CD4-positive, alpha-beta T cell treated with Interleukin-17A for 4 hours (primary cell): Measurements from ENCODE around the gene PRDM2.
A peak's percentile ranks its signal among the peaks of the same experiment; 100 is the strongest.
"Not testable (repeated sequence)": the region's sequence is repeated elsewhere in the genome, so short reads cannot be mapped to it uniquely, and the experiment has no call there.

Experiments used
- DNase-seq: peaks from one replicate; pipeline ENCODE4 v3.0.0-alpha.2; 2020; ENCODE audit warnings: mixed read lengths

The PRDM2 gene, protein sequence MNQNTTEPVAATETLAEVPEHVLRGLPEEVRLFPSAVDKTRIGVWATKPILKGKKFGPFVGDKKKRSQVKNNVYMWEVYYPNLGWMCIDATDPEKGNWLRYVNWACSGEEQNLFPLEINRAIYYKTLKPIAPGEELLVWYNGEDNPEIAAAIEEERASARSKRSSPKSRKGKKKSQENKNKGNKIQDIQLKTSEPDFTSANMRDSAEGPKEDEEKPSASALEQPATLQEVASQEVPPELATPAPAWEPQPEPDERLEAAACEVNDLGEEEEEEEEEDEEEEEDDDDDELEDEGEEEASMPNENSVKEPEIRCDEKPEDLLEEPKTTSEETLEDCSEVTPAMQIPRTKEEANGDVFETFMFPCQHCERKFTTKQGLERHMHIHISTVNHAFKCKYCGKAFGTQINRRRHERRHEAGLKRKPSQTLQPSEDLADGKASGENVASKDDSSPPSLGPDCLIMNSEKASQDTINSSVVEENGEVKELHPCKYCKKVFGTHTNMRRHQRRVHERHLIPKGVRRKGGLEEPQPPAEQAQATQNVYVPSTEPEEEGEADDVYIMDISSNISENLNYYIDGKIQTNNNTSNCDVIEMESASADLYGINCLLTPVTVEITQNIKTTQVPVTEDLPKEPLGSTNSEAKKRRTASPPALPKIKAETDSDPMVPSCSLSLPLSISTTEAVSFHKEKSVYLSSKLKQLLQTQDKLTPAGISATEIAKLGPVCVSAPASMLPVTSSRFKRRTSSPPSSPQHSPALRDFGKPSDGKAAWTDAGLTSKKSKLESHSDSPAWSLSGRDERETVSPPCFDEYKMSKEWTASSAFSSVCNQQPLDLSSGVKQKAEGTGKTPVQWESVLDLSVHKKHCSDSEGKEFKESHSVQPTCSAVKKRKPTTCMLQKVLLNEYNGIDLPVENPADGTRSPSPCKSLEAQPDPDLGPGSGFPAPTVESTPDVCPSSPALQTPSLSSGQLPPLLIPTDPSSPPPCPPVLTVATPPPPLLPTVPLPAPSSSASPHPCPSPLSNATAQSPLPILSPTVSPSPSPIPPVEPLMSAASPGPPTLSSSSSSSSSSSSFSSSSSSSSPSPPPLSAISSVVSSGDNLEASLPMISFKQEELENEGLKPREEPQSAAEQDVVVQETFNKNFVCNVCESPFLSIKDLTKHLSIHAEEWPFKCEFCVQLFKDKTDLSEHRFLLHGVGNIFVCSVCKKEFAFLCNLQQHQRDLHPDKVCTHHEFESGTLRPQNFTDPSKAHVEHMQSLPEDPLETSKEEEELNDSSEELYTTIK (N-terminal part only)

DNA sequence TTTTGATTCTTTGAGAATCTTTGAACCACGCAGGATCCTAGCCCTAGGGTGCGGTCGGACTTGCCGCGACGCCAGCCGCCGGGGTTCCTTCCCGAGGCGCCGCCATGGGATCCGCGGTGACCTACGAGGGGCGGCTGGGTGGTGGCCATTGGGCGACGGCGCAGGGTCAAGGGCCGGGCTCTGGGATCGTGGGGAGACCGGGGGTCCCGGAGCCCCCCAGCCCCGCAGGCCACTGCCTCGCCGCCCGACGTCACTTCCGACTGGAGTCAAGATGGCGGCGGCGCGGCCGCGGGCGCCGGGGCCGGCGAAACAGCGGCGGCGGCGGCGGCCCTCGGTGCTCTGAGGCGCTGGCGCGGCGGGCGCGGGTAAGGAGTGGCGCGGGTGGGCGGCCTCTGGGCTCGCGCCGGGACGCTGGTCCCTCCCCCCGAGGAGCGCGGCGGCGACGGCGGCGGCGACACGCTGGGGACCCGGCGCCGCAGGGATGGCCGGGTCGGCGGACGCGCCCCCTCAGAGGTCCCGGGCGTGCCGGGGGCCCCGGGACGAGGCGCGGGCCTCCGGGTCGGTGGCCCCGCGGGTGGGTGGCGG is at the start of gene PRDM2:
Gene PRDM2 (plus strand): TSS at position 253 of the 585 bp plus-strand sequence. CDS start 15,418 bp downstream, outside the sequence.
- DNase-seq = peak; percentile 74

DNA sequence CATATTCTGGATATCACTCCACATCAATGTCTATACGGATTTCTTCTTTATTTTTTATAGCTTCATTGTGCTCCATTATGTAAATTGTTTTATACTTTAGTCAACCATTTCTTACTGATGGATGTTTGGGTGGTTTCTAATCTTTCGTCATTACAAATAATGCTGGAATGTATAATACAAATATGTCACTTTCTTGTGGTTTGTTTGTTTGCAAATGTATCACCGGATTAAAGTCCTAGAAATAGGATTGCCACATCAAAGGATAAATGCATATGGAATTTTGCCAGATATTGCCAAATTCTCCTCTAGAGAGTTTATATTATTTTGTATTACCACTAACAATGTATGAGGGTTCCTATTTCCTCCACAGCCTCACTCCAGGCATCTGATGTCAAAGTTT is 48.7 kb upstream of the PRDM2 start:
- no peak for DNase-seq

DNA sequence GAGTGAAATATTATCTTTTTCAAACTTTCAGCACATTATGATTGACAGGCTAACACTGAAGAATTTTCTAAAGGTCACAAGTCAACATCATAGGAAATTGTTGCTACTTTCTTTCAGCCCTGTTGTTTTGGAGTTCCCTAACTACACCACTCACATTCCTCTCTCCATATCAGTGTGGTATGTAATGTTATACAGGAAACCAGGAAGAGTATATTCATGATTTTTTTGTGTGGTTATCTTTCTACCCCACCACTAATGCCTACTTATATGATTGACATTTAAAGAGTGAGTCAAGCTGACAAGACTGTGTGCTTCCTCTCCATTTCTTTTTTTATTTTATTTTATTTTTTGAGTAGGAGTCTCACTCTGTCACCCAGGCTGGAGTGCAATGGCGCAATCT is 47.8 kb upstream of the PRDM2 start:
- no peak for DNase-seq

DNA sequence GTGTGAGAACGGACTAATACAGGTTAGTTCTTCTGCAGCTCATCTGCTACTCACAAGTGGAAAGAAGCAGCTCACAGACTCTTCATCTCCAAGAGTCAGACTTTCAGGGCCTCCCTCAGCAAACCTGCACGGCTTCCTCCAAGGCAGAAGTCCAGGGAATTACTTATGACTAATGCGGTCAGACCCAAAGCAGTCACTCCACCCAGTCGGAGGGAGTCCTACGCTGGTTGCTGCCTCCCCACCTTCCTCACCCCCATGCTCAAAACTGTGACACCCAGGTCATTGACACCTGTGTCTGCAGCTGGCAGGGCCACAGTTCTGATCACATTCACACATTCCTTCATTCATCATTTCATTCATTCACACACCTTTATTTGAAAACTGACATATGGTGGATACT is 38.4 kb upstream of the PRDM2 start:
- no peak for DNase-seq

DNA sequence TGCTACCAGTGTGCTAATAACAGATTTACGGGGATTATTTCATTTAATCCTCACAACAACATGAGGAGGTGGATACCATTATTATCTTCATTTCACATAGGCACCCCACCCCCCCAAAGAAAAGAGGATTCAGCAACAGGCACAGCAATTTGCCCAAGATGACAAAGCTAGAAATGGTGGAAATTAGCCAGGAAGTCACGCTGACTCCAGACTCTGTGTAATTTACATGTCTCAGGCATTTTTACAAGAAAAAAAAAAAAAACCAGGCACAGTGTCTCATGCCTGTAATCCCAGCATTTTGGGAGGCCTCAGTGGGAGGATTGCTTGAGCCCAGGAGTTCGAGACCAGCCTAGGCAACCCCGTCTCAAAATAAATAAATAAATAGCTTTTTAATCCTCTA is 37.5 kb upstream of the PRDM2 start:
- DNase-seq = no peak

DNA sequence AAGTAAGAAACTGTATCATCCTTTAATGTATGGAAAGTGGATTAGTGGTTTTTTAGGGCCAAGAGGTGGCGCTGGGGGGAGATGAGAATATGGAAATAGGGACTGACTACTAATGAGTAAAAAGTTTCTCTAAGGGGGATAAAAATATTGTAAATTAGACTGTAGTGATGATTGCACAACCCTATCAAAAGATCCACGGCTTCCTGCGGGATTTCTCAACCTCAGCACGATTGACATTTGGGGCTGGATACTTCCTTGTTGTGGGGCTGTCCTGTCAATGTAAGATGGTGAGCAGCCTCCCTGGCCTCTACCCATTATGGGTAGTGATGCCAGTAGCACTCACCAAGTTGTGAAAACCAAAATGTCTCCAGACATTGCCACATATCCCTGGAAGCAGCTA is 36.0 kb upstream of the PRDM2 start:
- no peak for DNase-seq

DNA sequence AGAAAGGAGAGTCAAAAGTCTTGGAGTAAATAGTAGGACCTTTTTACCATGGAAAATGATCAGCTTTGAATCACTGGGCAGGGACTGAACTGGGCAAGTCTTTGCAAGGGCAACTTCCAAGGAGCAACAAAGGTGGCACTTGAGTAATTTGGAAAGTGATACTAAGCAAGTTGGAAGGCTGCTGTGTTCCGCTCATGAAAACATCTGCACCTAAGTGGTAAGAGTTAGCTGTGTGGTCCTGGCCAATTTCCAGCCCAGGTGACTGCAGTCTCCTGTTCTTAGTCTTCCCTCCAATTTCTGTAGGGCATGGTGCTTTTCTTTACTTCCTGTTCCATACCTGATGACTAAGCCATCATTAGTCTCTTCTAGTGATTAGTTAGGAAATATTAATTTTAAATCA is 35.5 kb upstream of the PRDM2 start:
- no peak for DNase-seq

DNA sequence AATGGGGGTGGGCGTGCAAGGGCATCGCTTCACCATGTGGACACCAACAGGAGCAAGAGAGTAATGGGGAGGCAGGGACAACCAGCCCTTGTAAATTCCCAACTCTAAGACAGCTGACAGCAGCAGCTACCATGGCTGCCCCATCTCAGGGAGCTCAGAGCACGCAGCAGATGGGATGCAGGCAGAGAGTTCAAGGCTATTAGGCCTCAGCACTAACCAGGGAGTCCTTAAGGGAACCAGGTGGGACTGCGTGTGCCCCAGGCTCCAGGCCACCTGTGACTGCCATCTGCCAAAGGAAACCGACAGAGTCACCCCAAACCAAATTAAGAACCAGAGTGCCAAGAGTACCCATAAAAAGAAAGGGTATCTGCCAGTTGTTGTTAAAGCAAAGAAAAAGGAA is 33.7 kb upstream of the PRDM2 start:
- DNase-seq = no peak

DNA sequence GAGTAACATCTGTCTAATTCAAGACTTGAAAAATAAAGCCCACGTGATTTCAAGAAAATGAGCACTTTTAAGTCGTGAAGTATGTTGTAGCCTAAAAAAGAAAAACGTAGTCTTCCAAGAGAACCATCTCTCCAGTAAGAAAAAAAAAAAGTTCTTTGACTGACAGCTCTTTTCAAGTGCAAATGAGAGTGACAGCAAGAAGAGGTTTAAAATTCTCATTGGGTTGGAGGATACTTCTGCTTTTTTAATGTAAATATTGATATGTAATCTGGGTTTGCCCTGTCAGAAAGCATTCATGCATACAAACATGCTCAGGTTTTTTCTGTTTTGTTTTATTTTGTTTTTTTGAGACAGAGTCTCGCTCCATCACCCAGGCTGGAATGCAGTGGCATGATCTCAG is 32.3 kb upstream of the PRDM2 start:
- DNase-seq = no peak

DNA sequence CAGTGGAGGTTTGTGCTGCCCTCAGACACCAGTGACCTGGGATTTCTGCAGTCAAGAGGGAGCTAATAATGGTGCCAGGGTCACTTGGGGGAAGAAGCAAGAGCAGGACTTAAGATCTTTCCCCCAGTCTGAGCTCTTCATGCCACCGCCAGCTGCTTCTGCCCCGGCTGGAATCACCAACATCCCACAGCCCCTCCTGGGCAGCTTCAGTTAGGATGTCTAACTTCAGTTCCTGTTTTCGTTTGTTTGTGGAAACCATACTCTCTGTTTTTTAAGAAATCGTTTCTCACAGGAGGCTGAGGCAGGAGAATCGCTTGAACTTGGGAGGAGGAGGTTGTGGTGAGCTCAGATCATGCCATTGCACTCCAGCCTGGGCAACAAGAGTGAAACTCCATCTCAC is 25.6 kb upstream of the PRDM2 start:
- DNase-seq = no peak

DNA sequence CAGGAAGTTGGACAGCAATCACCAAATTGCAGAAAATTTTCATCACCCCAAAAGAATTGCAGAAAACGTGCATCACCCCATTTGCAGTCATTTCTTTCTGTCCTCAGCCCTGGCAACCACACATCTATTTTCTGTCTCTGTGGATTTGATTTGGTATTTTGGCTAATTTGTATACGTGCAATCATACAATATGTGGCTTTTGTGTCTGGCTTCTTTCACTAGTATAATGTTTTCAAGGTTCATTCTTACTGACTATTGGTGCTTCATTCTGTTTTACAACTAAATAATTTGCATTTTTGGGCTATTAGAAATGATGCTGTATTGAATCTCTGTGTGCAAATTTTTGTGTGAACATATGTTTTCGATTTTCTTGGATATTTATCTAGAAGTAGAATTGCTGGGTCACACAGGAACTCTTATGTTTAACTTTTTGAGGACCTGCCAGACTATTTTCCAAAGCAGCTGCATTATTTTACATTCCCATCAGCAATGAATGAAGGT is 24.8 kb upstream of the PRDM2 start:
- DNase-seq = no peak

DNA sequence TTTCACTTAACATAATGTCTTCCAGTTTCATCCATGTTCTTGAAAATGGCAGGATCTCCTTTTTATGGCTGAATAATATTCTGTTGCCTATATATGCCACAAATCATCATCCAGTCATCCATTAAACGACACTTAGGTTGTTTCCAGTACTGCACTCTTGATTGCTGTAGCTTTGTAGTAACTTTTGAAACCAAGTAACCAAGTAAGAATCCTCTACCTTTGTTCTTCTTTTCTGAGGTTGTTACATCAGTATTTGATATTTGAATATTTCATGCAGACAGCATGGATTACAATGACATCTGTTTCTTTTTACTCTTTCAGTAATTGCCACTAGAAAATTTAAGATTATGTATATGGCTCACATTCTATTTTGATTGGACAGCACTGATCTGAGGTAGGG is 22.1 kb upstream of the PRDM2 start:
- DNase-seq = no peak

DNA sequence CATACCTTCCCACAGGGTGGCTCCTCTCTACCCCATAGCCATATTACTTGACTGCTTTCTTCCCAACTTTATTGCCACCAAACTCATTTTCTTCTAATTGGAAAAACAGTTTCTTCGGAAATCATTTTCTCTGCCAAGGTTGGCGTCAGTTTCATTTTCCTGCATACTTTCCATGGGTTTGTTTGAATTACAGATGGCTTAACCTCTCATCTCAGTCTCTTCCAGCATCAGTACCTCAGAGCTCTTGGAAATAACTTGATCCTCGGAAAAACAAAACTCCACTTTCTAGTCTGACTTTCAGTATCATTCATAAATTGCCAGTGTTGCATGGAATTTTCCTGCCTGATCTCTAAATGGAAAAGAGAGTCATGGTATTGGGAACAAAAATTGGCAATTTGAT is 20.3 kb upstream of the PRDM2 start:
- DNase-seq = no peak

DNA sequence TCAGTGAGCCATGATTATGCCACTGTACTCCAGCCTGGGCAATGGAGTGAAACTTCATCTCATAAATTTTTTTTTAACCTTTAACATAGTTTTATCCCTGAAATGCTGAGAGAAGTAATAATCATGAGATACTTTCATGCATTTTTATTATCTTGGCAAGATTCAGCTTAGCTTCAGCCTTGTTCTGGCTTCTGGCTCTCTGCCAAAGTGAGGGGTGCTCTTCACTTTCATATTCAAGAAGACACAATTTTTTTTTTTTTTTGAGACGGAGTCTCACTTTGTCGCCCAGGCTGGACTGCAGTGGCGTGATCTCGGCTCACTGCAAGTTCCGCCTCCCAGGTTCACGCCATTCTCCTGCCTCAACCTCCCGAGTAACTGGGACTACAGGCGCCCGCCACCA is 19.4 kb upstream of the PRDM2 start:
- not testable (repeated sequence) for DNase-seq

DNA sequence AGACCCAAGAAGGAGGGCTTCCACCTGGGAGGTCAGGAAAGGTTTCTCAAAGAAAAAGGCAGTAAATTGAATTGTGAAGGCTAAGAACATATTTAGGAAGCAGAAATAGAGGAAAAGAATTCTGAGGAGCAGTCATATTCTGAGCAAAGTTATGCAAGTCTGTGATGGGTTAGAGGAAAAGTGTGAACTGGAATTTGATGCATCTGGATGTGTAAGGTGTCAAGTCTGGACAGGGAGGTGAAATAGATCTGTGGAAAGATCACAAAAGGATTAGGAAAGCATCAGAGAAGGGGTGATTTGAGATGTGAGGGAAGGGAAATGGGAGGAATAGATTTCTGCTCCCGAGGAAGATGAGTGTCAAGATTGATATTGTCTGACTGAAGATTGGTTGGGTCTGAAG is 18.1 kb upstream of the PRDM2 start:
- DNase-seq = no peak

DNA sequence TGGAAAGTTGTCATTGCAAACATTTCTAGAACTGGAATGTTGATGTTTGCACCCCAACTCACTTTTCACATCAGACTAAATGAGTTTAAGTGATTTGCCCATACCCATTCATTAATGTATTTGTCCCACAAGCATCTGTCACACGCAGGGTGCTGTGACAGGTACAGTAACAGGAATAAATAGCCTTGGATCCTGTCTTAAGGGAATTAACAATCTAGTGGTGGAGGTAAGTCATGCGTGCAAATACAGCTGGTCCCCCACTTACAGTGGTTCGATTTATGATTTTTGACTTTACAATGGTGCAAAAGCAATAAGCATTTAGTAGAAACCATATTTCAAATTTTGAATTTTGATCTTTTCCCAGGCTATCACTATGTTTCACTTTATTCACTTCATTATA is 17.5 kb upstream of the PRDM2 start:
- no peak for DNase-seq

DNA sequence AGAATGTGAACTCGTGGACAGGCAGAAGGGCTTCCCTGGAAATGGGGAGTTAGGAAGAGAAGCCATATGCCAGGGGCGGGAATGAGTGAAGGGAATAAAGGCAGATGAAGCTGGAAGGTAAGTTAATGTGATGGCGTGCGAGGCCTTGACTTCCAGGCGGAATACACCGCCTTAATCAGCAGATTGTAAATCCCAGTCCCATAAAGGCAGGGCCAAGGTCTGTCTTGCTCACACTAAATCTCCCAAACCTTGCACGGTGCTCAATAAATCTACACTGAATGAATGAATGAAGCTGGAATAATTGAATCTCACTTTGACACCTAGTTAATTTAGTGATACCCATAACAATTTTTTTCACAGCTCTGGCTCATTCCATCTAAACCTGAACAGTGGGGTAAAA is 16.8 kb upstream of the PRDM2 start:
- no peak for DNase-seq

DNA sequence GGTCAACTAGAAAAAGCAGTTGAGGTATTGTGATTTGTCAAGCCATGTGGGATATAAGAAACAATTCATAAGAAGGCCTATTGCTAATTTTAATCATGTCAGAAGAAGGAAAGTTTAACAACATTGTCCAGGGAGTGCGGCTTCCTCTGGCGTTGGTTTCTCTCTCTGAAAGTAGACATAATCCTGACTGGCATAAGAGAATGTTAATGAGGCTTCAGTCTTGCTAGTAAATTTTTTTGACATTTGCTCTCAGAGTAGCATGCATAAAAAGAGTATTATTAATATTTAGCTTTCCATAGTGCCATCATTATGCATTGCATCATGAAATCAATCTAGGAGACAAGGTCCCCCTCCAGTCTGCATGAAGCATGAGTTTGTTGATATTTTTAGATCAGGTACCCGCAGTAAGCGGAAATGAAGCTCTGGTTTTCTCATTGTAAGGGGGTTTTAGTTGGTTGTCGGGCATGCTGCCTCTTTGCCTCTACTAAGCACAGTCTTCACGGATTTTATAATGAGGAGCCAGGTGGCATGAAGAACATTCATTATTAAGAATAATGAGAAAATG is 12.8 kb upstream of the PRDM2 start:
- DNase-seq = no peak

DNA sequence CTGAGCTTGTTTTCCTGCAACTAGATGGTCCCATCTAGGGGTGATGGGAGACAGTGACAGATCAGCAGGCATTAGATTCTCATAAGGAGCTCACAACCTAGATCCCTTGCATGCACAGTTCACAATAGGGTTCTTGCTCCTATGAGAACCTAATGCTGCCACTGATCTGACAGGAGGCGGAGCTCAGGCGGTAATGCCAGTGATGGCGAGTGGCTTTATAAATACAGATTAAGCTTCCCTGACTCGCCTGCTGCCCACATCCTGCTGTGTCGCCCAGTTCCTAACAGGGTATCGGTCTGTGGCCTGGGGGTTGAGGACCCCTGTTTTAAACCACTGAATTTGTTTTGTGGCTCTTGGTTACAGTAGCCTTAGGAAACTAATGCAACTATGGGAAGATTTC is 6.9 kb upstream of the PRDM2 start:
- not testable (repeated sequence) for DNase-seq

DNA sequence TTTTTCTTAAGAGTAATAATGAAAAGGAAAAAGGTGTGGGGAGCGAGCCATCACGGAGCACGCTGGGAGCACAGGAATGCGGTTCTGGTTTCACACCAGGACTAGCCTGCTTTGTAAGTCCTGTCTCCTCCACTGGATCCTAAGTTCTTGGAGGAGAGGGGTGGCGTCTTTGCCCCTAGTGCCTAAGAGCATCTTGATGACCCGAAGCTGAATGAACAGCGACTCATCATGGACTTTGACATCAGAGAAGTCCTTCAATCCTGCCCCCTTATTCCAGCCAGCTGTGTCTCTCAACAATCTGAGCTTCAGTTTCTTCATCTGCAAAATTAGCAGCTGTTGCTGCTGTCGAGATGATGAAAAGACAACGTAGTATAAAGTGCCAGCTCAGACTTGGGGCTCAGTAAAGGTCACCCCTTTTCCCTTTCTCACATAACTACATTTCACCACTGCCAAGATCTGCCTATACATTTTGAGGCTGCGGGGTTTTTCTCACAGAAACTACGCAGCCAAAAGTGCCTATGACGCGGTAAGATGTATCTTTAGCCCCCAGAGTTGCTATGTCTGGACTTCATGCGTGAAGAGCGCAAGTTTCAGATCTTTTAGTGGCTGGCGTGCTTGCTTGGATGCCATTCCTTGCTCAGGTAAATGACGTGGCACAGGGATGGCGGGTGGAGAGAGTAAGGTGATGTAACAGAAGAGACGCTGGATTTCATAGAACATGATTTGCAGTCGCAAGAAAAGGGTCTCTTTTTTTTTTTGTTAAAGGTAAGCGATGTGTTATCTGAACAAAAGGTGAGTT is 4.9 kb upstream of the PRDM2 start:
- DNase-seq = no peak

DNA sequence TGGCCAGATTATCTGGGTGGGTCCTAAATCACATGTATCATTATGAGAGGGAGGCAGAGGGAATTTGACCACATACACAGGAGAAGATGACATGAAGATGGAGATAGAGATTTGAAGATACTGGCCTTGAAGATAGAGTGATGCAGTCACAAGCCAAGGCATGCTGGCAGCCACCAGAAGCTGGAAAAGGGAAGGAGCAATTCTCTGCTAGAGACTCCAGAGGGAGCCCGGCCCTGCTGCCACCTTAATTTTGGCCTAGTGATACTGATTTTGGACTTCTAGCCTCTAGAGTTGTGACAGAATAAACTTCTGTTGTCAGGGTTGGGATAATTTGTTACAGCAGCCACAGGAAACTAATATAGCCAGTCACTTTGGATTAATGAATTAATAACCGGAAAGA is 2.2 kb upstream of the PRDM2 start:
- no peak for DNase-seq

DNA sequence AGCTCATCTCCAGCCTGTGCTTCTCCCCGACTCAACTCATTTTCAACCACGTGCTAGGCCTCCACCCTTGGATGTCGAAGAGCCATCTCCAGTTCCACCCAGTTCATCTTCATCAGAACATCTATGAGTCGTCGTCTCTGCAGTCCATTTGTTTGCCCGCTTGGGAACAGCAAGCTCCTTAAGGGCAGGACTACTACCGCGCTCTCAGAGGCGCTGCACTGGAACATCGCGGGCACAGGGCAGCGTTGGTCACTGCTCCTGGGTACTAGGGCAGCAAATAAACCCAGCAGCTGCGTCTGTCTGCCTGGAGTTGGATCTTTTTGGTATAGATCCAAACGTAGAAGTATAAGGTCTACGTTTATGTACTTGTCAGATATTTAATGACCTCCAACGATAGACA is 478 bp upstream of the PRDM2 start:
- DNase-seq = peak; percentile 14
